ENCODE data around the gene KCNG2. TPM values are rescaled to one million over a fixed set of nuclear protein-coding genes. Genes with fewer than 3 reads are reported as not detected.
"Not testable (repeated sequence)": the region's sequence is repeated elsewhere in the genome, so short reads cannot be mapped to it uniquely, and the experiment has no call there.

The KCNG2 gene
- total and polyA plus RNA-seq, 4 donors, result 0.03 to 0.23 (median 0.08) TPM; not detected in 1

- 83% methylated on average over 16 of the region's 16 CpGs for WGBS
- H3K9me3 ChIP-seq (ENCODE audit: control insufficient read depth in 4 of 4, low read length in 3 of 4), result peaks cover 0 to 5% (median 0%) of the 10 kb centered on the region in 4 donors
- DNase-seq (ENCODE audit: low spot score), result no peak
- no peaks in the 10 kb centered on the region for H3K36me3 ChIP-seq (ENCODE audit: control insufficient read depth in 4 of 4, insufficient read depth in 3 of 4, low read depth in 1 of 4, low read length in 3 of 4)
- no peaks in the 10 kb centered on the region for H3K27me3 ChIP-seq (ENCODE audit: control insufficient read depth in 4 of 4, insufficient read depth in 4 of 4, low read length in 3 of 4)
- no peaks in the 10 kb centered on the region for H3K4me1 ChIP-seq (ENCODE audit: control insufficient read depth in 4 of 4, insufficient read depth in 4 of 4, low read length in 3 of 4)
- H3K27ac ChIP-seq (ENCODE audit: low read depth in 1 of 2, low read length in 2 of 2), result no peak overlapping the region
- H3K4me3 ChIP-seq (ENCODE audit: low read depth in 1 of 3, low read length in 3 of 3), result no peak overlapping the region
- TF ChIP-seq, protein P1, sequence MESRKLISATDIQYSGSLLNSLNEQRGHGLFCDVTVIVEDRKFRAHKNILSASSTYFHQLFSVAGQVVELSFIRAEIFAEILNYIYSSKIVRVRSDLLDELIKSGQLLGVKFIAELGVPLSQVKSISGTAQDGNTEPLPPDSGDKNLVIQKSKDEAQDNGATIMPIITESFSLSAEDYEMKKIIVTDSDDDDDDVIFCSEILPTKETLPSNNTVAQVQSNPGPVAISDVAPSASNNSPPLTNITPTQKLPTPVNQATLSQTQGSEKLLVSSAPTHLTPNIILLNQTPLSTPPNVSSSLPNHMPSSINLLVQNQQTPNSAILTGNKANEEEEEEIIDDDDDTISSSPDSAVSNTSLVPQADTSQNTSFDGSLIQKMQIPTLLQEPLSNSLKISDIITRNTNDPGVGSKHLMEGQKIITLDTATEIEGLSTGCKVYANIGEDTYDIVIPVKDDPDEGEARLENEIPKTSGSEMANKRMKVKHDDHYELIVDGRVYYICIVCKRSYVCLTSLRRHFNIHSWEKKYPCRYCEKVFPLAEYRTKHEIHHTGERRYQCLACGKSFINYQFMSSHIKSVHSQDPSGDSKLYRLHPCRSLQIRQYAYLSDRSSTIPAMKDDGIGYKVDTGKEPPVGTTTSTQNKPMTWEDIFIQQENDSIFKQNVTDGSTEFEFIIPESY (IDR thresholded peaks at IDR 0.05), result no peak
- no peak for TF ChIP-seq FOXA1 (IDR thresholded peaks at IDR 0.05)
- H3K9ac ChIP-seq (ENCODE audit: low read depth in 1 of 2, low read length in 2 of 2), result no peak overlapping the region
Observed at GRCh38 chr18:79876497-79876896, 78.8 kb downstream of the KCNG2 start.

DNA sequence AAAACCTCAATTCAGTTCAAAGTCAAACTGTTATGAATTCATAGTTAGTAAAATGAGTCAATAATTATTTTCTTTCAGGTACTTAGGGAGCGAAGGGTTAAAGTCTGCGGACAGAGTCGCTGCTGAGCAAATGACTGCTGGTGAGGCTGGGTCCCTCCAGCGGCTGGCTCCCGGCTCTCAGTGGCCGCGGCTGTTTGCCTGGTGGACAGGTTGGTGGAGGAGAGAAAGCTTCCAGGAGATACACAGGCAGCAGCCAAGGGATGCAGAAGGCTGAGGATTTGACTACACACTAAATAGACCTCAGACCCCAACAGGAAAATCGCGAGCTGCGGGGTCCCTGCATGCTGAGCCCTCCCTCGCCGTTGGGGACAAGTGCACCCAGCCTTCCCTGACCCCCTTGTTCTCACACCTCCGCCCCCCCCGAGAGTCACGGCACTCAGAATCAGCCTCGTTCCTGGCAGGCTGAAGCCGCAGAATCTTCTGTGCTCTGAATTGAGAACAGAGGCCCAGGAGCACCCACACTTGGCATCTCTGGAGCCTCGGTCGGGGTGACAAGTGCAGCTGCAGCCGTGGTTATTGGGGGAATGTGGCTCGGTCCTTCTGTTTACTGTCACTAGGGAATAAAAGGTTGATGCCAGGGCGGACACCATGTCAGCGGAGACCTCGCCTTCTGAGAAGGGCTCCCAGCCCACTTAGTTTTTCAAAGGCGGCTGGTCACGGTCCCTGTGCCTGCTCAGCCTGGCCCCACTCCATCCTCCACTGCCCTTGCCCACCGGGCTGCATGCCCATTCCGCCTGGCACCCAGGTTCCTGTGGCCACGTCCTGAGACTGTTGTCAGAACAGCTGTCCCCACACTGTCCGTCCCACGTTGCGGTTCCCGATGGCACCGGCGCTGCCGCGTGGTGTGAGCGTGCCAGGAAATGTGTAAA is 79.7 kb downstream of the KCNG2 start:
- Histone ChIP-seq H3K4me3 (ENCODE audit: low read depth in 1 of 3, low read length in 3 of 3) (no peak overlapping the region), H3K27me3 (ENCODE audit: control insufficient read depth in 4 of 4, insufficient read depth in 4 of 4, low read length in 3 of 4) (no peaks in the 10 kb centered on the region), H3K4me1 (ENCODE audit: control insufficient read depth in 4 of 4, insufficient read depth in 4 of 4, low read length in 3 of 4) (no peaks in the 10 kb centered on the region), H3K36me3 (ENCODE audit: control insufficient read depth in 4 of 4, insufficient read depth in 3 of 4, low read depth in 1 of 4, low read length in 3 of 4) (no peaks in the 10 kb centered on the region), H3K27ac (ENCODE audit: low read depth in 1 of 2, low read length in 2 of 2) (no peak overlapping the region), H3K9ac (ENCODE audit: low read depth in 1 of 2, low read length in 2 of 2) (no peak overlapping the region), H3K9me3 (ENCODE audit: control insufficient read depth in 4 of 4, low read length in 3 of 4) (peaks cover 0 to 5% (median 0%) of the 10 kb centered on the region in 4 donors)
- WGBS, result 57% methylated on average over 38 of the region's 38 CpGs
- DNase-seq (ENCODE audit: low spot score), result peak; percentile 29
- TF ChIP-seq NR2F2 (IDR thresholded peaks at IDR 0.05), result no peak
- no peak for TF ChIP-seq REST (IDR thresholded peaks at IDR 0.05)
- no peak for TF ChIP-seq FOXA2 (IDR thresholded peaks at IDR 0.05)
- no peak for TF ChIP-seq JUND (IDR thresholded peaks at IDR 0.05)
- TF ChIP-seq SP1 (IDR thresholded peaks at IDR 0.05), result no peak
- no peak for TF ChIP-seq EGR1 (IDR thresholded peaks at IDR 0.05; ENCODE audit: low read depth in 2 of 2)
- TF ChIP-seq, protein P2, sequence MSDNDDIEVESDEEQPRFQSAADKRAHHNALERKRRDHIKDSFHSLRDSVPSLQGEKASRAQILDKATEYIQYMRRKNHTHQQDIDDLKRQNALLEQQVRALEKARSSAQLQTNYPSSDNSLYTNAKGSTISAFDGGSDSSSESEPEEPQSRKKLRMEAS (IDR thresholded peaks at IDR 0.05), result no peak
- TF ChIP-seq RAD21 (IDR thresholded peaks at IDR 0.05), result no peak
- TF ChIP-seq YY1 (IDR thresholded peaks at IDR 0.05), result no peak
- TF ChIP-seq, protein P3, sequence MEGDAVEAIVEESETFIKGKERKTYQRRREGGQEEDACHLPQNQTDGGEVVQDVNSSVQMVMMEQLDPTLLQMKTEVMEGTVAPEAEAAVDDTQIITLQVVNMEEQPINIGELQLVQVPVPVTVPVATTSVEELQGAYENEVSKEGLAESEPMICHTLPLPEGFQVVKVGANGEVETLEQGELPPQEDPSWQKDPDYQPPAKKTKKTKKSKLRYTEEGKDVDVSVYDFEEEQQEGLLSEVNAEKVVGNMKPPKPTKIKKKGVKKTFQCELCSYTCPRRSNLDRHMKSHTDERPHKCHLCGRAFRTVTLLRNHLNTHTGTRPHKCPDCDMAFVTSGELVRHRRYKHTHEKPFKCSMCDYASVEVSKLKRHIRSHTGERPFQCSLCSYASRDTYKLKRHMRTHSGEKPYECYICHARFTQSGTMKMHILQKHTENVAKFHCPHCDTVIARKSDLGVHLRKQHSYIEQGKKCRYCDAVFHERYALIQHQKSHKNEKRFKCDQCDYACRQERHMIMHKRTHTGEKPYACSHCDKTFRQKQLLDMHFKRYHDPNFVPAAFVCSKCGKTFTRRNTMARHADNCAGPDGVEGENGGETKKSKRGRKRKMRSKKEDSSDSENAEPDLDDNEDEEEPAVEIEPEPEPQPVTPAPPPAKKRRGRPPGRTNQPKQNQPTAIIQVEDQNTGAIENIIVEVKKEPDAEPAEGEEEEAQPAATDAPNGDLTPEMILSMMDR (IDR thresholded peaks at IDR 0.05; ENCODE audit: low read depth, low read length, missing input control), result no peak
- TF ChIP-seq, protein P1 (IDR thresholded peaks at IDR 0.05), result no peak
- no peak for TF ChIP-seq HNF4A (conservative IDR thresholded peaks at IDR 0.05)
- TF ChIP-seq TAF1 (conservative IDR thresholded peaks at IDR 0.05), result no peak
- TF ChIP-seq RXRA (IDR thresholded peaks at IDR 0.05), result no peak
- no peak for TF ChIP-seq GABPA (IDR thresholded peaks at IDR 0.05 in 1 of 2, conservative IDR thresholded peaks at IDR 0.05 in 1 of 2)
- TF ChIP-seq, protein P4, sequence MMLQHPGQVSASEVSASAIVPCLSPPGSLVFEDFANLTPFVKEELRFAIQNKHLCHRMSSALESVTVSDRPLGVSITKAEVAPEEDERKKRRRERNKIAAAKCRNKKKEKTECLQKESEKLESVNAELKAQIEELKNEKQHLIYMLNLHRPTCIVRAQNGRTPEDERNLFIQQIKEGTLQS (IDR thresholded peaks at IDR 0.05), result no peak
- TF ChIP-seq FOXA1 (IDR thresholded peaks at IDR 0.05), result no peak

DNA sequence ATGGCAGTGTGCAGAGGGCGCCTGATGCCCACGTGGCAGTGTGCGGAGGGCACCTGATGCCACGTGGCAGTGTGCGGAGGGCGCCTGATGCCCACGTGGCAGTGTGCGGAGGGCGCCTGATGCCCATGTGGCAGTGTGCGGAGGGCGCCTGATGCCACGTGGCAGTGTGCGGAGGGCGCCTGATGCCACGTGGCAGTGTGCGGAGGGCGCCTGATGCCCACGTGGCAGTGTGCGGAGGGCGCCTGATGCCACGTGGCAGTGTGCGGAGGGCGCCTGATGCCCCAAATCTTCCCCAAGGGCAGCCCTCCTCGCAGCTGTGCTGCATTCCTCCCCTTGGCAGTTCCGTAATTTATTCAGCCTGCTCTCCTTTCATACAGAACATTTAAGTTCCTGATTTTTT is 80.5 kb downstream of the KCNG2 start:
- DNase-seq (ENCODE audit: low spot score); H3K27ac ChIP-seq (ENCODE audit: low read depth in 1 of 2, low read length in 2 of 2); H3K36me3 ChIP-seq (ENCODE audit: control insufficient read depth in 4 of 4, insufficient read depth in 3 of 4, low read depth in 1 of 4, low read length in 3 of 4): not testable (repeated sequence)

More for the DNA sequence above, 80.5 kb downstream of the KCNG2 start:
- 91% methylated on average over 25 of the region's 25 CpGs for WGBS
- H3K4me1 ChIP-seq (ENCODE audit: control insufficient read depth in 4 of 4, insufficient read depth in 4 of 4, low read length in 3 of 4); H3K4me3 ChIP-seq (ENCODE audit: low read depth in 1 of 3, low read length in 3 of 3); H3K9me3 ChIP-seq (ENCODE audit: control insufficient read depth in 4 of 4, low read length in 3 of 4); H3K9ac ChIP-seq (ENCODE audit: low read depth in 1 of 2, low read length in 2 of 2); H3K27me3 ChIP-seq (ENCODE audit: control insufficient read depth in 4 of 4, insufficient read depth in 4 of 4, low read length in 3 of 4): not testable (repeated sequence)

Measured in liver (tissue), 9 donors.